ENCODE measurements around the gene SPAG6. TPM values are rescaled to one million over a fixed set of nuclear protein-coding genes. Genes with fewer than 3 reads are reported as not detected.

Gene SPAG6
- total and polyA plus RNA-seq, 9 of the 15 experiments (the other 6 are each of a cell fraction or from before 2014, with no cell fraction given), result 3.5 to 23.1 (median 11.8) TPM

DNA sequence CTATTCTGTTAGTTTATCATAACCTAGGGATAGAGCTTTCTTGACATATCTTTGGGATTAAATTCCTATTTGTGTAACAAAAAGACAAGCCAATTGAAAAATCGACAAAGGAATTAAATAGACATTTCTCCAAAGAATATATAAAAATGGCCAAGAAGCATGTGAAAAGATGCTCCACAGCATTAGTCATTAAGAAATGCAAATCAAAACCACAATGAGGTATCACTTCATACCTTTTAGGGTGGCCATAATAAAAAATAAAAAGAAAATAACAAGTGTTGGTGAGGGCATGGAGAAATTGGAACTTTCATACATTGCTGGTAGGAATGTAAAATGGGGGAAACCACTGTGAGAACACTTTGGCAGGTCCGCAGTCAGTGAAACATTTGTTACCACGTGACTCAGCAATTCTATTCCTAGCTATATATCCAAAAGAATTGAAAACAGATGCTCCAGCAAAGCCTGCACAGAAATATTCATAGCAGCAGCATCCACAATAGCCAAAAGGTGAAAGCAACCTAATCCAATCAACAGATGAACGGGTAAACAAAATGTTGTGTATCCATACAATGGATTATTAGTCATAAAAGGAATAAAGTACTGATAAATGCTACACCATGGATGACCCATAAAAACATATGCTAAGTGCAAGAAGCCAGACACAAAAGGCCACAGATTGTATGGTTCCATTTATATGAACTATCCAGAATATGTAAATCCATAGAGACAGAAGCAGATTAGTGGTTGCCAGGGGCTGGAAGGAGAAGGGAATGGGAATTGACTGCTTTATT, 20.5 kb downstream of the SPAG6 start (continued):
- TF ChIP-seq JUND (IDR thresholded peaks at IDR 0.05; ENCODE audit: borderline replicate concordance, low read depth, low read length) (no peak), JUND (tag; IDR thresholded peaks at IDR 0.05; ENCODE audit: borderline replicate concordance, low read depth, low read length) (no peak), MYC (IDR thresholded peaks at IDR 0.05; ENCODE audit: low read depth, low read length) (no peak), MYC (CRISPR knock-in tag; IDR thresholded peaks at IDR 0.05; ENCODE audit: borderline replicate concordance, low read depth) (no peak), NFIX (CRISPR knock-in tag; IDR thresholded peaks at IDR 0.05; ENCODE audit: low read depth) (no peak), RBM15 (IDR thresholded peaks at IDR 0.05; ENCODE audit: insufficient read depth, low read length) (no peak), SAP30 (IDR thresholded peaks at IDR 0.05; ENCODE audit: borderline replicate concordance, insufficient read depth, low read depth, low read length, poor library complexity, severe bottlenecking) (no peak), MAFK (IDR thresholded peaks at IDR 0.05; ENCODE audit: low read length) (peak; percentile 53; the same call in 1 of the 2 replicates)
- TF ChIP-seq, protein P1, sequence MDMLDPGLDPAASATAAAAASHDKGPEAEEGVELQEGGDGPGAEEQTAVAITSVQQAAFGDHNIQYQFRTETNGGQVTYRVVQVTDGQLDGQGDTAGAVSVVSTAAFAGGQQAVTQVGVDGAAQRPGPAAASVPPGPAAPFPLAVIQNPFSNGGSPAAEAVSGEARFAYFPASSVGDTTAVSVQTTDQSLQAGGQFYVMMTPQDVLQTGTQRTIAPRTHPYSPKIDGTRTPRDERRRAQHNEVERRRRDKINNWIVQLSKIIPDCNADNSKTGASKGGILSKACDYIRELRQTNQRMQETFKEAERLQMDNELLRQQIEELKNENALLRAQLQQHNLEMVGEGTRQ (CRISPR knock-in tag; IDR thresholded peaks at IDR 0.05), result no peak

DNA sequence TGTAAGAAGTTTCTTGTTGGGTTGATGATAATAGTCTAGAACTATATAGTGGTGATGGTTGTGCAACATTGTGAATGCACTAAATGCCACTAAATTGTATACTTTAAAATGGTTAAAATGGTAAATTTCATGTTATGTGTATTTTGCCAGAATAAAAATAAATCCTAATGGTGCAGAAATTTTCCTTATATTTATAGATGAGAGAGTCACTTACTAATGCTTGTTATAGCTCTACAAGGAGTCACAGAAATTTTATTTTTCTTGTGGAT, 21.1 kb downstream of the SPAG6 start:
- no peak overlapping the region for H3K27ac ChIP-seq (ENCODE audit: extremely low read depth, low read depth, low read length)
- FAIRE-seq, result no peak
- H3K36me3 ChIP-seq (ENCODE audit: control insufficient read depth, insufficient read depth, low read length), result no peaks in the 10 kb centered on the region
- no peak for ATAC-seq
- in situ Hi-C loops (cut with MboI), result no loop called here
- ChIA-PET POLR2A (interaction anchor here (0.6 to 1.2 kb wide), 3 partner anchors 10 to 228 kb away, joined by 3 to 5 read pairs (median 3); no protein-coding TSS in a partner anchor), CTCF (ENCODE audit: low intra/inter-chr PET ratio) (no interaction called here)
- BruUV-seq (replicated peaks), result no TSS peak
- H3K9me3 ChIP-seq (replicated peaks; ENCODE audit: control insufficient read depth, insufficient read depth, low read depth, low read length), result no peaks in the 10 kb centered on the region
- no peaks in the 10 kb centered on the region for H3K79me2 ChIP-seq (ENCODE audit: control insufficient read depth, insufficient read depth, low read length)
- no peaks in the 10 kb centered on the region for H4K20me1 ChIP-seq (replicated peaks; ENCODE audit: control insufficient read depth, insufficient read depth, low read length)
- no peak for DNase-seq (ENCODE audit: extremely low read depth in 1 of 4, low spot score in 3 of 4)
- H2AFZ ChIP-seq (ENCODE audit: low read depth, low read length), result peak overlapping the region; percentile 45
- no peaks in the 10 kb centered on the region for H3K9me1 ChIP-seq (ENCODE audit: control insufficient read depth, insufficient read depth, low read length)
- H3K9ac ChIP-seq (ENCODE audit: insufficient read depth in 1 of 2, low read depth in 2 of 2, low read length in 2 of 2), result no peak overlapping the region
- no peak overlapping the region for H3K4me2 ChIP-seq (ENCODE audit: insufficient read depth, low read length)
- H3K27me3 ChIP-seq (ENCODE audit: control insufficient read depth in 2 of 2, insufficient read depth in 2 of 2, low read length in 2 of 2), result no peaks in the 10 kb centered on the region
- H3K4me3 ChIP-seq, result no peak overlapping the region
- intact Hi-C loops (cut with micrococcal nuclease), result no loop called here
- peaks cover 0 to 19% of the 10 kb centered on the region in 2 experiments; a peak in 3 of 5 replicates for H3K4me1 ChIP-seq (replicated peaks in 1 of 2; ENCODE audit: control insufficient read depth in 2 of 2, insufficient read depth in 2 of 2, low read length in 2 of 2)
- no peak for TF ChIP-seq CEBPG (CRISPR knock-in tag; IDR thresholded peaks at IDR 0.05)
- TF ChIP-seq CEBPG (tag; conservative IDR thresholded peaks at IDR 0.05 in 1 of 2, IDR thresholded peaks at IDR 0.05 in 1 of 2), result peak; percentile 18 to 37; a peak in 1 of 4 replicates
- TF ChIP-seq ZNF695 (CRISPR knock-in tag; IDR thresholded peaks at IDR 0.05), result no peak
- TF ChIP-seq SOX6 (IDR thresholded peaks at IDR 0.05), result no peak
- TF ChIP-seq, protein P2, sequence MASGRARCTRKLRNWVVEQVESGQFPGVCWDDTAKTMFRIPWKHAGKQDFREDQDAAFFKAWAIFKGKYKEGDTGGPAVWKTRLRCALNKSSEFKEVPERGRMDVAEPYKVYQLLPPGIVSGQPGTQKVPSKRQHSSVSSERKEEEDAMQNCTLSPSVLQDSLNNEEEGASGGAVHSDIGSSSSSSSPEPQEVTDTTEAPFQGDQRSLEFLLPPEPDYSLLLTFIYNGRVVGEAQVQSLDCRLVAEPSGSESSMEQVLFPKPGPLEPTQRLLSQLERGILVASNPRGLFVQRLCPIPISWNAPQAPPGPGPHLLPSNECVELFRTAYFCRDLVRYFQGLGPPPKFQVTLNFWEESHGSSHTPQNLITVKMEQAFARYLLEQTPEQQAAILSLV (tag; IDR thresholded peaks at IDR 0.05), result no peak
- no peak for TF ChIP-seq EP400 (IDR thresholded peaks at IDR 0.05)
- TF ChIP-seq, protein P3, sequence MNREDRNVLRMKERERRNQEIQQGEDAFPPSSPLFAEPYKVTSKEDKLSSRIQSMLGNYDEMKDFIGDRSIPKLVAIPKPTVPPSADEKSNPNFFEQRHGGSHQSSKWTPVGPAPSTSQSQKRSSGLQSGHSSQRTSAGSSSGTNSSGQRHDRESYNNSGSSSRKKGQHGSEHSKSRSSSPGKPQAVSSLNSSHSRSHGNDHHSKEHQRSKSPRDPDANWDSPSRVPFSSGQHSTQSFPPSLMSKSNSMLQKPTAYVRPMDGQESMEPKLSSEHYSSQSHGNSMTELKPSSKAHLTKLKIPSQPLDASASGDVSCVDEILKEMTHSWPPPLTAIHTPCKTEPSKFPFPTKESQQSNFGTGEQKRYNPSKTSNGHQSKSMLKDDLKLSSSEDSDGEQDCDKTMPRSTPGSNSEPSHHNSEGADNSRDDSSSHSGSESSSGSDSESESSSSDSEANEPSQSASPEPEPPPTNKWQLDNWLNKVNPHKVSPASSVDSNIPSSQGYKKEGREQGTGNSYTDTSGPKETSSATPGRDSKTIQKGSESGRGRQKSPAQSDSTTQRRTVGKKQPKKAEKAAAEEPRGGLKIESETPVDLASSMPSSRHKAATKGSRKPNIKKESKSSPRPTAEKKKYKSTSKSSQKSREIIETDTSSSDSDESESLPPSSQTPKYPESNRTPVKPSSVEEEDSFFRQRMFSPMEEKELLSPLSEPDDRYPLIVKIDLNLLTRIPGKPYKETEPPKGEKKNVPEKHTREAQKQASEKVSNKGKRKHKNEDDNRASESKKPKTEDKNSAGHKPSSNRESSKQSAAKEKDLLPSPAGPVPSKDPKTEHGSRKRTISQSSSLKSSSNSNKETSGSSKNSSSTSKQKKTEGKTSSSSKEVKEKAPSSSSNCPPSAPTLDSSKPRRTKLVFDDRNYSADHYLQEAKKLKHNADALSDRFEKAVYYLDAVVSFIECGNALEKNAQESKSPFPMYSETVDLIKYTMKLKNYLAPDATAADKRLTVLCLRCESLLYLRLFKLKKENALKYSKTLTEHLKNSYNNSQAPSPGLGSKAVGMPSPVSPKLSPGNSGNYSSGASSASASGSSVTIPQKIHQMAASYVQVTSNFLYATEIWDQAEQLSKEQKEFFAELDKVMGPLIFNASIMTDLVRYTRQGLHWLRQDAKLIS (CRISPR knock-in tag; IDR thresholded peaks at IDR 0.05), result no peak
